SK-N-MC (cell line): ENCODE data around the gene PSMD2.

Experiments used
- DNase-seq: peaks from one replicate; pipeline ENCODE4 v3.0.0-alpha.2; 2011; ENCODE audit warnings: low read depth, low spot score
- H3K27ac ChIP-seq: fragments of 200-600 bp; sonication (generic); 2 replicates; pipeline ENCODE4 v1.5.1; 2016; ENCODE audit warnings: mixed run types
- H3K36me3 ChIP-seq: fragments of 200-600 bp; sonication (generic); 2 replicates; pipeline ENCODE4 v1.6.1; 2017; ENCODE audit warnings: antibody characterized with exemption, low read length, mixed read lengths; ENCODE audit not compliant: insufficient read depth
- H3K4me3 ChIP-seq: fragments of 200-600 bp; sonication (generic); 2 replicates; pipeline ENCODE4 v1.5.1; 2016
- H3K9ac ChIP-seq: fragments of 200-600 bp; sonication (generic); 2 replicates; pipeline ENCODE4 v1.8.0; 2017; ENCODE audit warnings: mixed run types, mixed read lengths; ENCODE audit not compliant: insufficient read length
- H3K9me3 ChIP-seq: fragments of 200-600 bp; sonication (generic); 2 replicates; pipeline ENCODE4 v1.6.1; 2017; ENCODE audit warnings: low read depth, mild to moderate bottlenecking, antibody characterized with exemption, low read length, moderate library complexity, mixed read lengths
- EZH2 ChIP-seq: fragments of 200-600 bp; sonication (generic); IDR thresholded peaks from one replicate; pipeline ENCODE4 v1.6.1; 2017; ENCODE audit warnings: antibody characterized with exemption
- FOXP2 ChIP-seq: optimal IDR thresholded peaks from 2 replicates; pipeline ENCODE3; 2011; ENCODE audit warnings: mild to moderate bottlenecking, moderate library complexity; ENCODE audit not compliant: insufficient read depth; ENCODE audit errors: extremely low read length, control extremely low read depth
- POLR2AphosphoS5 ChIP-seq: IDR thresholded peaks from 2 replicates; pipeline ENCODE4 v1.6.1; 2012; ENCODE audit warnings: mild to moderate bottlenecking, low read depth, low read length, borderline replicate concordance

PSMD2 gene

GRCh38 chr3:184346480-184347190 lies 47.6 kb downstream of the PSMD2 start:
- Histone ChIP-seq H3K9me3 (no peaks in the 10 kb centered on the region), H3K9ac (peak overlapping the region; percentile 3), H3K27ac (peak overlapping the region; percentile 97), H3K4me3 (no peak overlapping the region), H3K36me3 (no peaks in the 10 kb centered on the region)
- TF ChIP-seq EZH2 (no peak), POLR2AphosphoS5 (no peak), FOXP2 (no peak)
- DNase-seq, result no peak

- Histone ChIP-seq H3K4me3 (peak overlapping the region; percentile 65), H3K36me3 (no peaks in the 10 kb centered on the region), H3K9me3 (no peaks in the 10 kb centered on the region), H3K9ac (peak overlapping the region; percentile 52), H3K27ac (peak overlapping the region; percentile 97)
- no peak for DNase-seq
- TF ChIP-seq FOXP2, result no peak
Measured at GRCh38 chr3:184347321-184348056, 48.4 kb downstream of the PSMD2 start.

GRCh38 chr3:184348057-184348382 lies 49.0 kb downstream of the PSMD2 start:
- no peaks in the 10 kb centered on the region for H3K36me3 ChIP-seq
- TF ChIP-seq EZH2 (no peak), FOXP2 (no peak), POLR2AphosphoS5 (no peak)
- peak overlapping the region; percentile 52 for H3K9ac ChIP-seq
- peak overlapping the region; percentile 65 for H3K4me3 ChIP-seq
- H3K9me3 ChIP-seq, result no peaks in the 10 kb centered on the region
- no peak for DNase-seq
- H3K27ac ChIP-seq, result peak overlapping the region; percentile 97

DNA sequence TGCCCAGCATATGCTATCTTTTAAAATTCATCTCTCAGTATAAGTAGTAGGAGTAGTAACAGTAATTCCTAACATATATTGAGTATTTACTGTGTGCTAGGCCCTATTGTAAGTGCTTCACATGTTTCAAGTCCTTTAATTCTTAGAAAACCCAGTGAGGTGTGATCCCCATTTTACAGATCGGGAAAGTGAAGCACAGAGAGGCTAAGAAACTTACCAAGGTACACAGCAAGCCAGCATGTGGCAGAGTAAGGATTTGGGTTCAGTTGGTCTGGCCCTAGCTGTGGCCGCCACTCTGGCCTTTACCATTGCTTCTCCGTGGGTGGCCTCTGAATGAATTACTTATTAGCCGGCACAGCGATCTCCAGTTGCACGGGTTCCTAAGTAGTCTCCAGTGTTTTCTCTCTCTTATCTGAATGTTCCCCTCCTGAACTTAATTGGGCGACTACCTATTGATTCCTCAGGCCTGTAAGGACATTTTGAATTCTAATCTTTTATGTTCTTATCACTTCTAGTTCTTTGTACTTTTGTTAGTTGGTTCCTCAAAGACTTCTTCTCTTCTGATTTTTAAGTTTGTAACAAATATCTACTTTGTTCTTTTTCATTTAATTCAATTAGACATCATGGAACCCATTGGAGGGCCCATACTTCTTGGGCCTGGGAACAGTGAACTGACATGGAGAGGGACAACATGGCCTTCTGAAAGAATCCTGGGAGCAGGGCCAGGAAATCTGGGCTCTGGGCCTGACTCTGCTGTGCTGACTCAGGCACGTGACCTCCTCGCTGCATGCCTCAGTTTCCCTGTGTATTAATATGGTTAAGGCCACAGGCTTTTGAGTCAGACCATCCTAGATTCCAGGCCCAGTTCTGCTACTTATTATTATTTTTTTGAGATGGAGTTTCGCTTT lies 50.8 kb downstream of the PSMD2 start:
- H3K4me3 ChIP-seq, result no peak overlapping the region
- H3K27ac ChIP-seq, result no peak overlapping the region
- no peak for DNase-seq
- no peak overlapping the region for H3K9ac ChIP-seq
- H3K9me3 ChIP-seq, result no peaks in the 10 kb centered on the region
- H3K36me3 ChIP-seq, result no peaks in the 10 kb centered on the region
- TF ChIP-seq POLR2AphosphoS5, result no peak
- TF ChIP-seq FOXP2, result no peak
- TF ChIP-seq EZH2, result no peak

DNA sequence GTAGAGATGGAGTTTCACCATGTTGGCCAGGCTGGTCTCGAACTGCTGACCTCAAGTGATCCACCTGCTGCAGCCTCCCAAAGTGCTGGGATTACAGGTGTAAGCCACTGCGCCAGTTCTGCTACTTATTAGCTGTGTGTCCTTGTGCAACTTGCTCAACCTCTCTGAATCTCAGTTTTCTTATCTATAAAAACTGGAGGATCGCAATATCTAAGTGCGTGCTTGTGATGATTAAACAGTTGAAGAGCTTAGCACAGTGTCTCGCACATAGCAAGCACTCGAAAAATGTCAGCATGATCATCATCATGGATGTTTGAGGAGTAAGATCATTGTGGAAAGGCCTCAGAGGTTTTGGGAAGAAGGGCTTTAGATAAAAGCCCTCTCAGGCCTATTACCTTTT lies 51.6 kb downstream of the PSMD2 start:
- Histone ChIP-seq H3K27ac (no peak overlapping the region), H3K9me3 (no peaks in the 10 kb centered on the region), H3K9ac (no peak overlapping the region), H3K4me3 (no peak overlapping the region), H3K36me3 (no peaks in the 10 kb centered on the region)
- no peak for TF ChIP-seq FOXP2
- no peak for TF ChIP-seq EZH2
- no peak for TF ChIP-seq POLR2AphosphoS5
- no peak for DNase-seq

- Histone ChIP-seq H3K9me3 (no peaks in the 10 kb centered on the region), H3K27ac (no peak overlapping the region), H3K4me3 (no peak overlapping the region), H3K9ac (no peak overlapping the region), H3K36me3 (no peaks in the 10 kb centered on the region)
- DNase-seq, result no peak
- no peak for TF ChIP-seq POLR2AphosphoS5
- no peak for TF ChIP-seq EZH2
- TF ChIP-seq FOXP2, result no peak
Measured at GRCh38 chr3:184351511-184352148, 52.6 kb downstream of the PSMD2 start.

DNA sequence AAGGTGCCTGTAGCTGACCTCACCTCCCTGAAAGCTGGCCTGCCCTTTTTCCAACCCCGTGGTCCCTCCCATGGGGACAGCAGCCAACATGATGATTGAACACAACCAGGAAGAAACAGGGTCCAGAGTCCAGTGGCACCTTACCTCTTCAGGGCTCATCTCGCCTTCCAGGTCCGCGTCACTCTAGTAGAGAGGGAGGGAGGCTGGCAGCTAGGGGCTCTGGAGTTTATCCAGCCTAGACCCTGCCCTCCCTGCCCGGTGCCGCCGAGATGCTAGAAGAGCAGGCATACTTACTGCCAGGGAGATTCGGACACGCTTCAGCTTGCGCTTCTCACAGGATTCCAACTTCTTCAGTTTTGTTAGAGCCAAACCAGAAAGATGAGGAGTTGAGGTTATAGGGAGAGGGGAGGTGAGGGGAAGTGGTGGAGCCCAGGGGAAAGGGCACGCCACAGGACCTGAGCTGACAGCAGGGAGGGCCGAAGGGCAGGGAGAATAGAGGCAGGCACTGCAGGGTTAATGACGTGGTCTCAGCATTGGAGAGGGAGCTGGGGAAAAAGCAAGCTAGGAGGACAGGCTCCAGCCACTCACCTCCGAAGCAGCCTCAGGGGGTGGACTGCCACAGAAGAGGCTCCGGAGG lies 53.2 kb downstream of the PSMD2 start:
- TF ChIP-seq POLR2AphosphoS5 (no peak; the same call in 1 of the 2 replicates), FOXP2 (no peak), EZH2 (no peak)
- no peak overlapping the region for H3K4me3 ChIP-seq
- no peaks in the 10 kb centered on the region for H3K36me3 ChIP-seq
- H3K27ac ChIP-seq, result no peak overlapping the region
- H3K9ac ChIP-seq, result no peak overlapping the region
- H3K9me3 ChIP-seq, result no peaks in the 10 kb centered on the region
- DNase-seq, result no peak
